ENCODE results near the gene UBE2H. TPM values are rescaled to one million over a fixed set of nuclear protein-coding genes. Genes with fewer than 3 reads are reported as not detected.

Gene UBE2H
- total RNA-seq = 10 to 100 TPM; 49.5 to 90.9 (median 57.1) TPM

- Histone ChIP-seq H3K36me3 (no peaks in the 10 kb centered on the region), H3K4me1 (peaks cover 41% of the 10 kb centered on the region), H3K27ac (peak within 1 kb of the TSS; percentile 97), H3K27me3 (no peaks in the 10 kb centered on the region), H3K9me3 (no peaks in the 10 kb centered on the region), H3K4me3 (peak within 1 kb of the TSS; percentile 96)
- WGBS = 12% methylated on average over 23 of the region's 58 CpGs
- TF ChIP-seq CTCF (IDR thresholded peaks at IDR 0.05) (no peak), EP300 (IDR thresholded peaks at IDR 0.05) (no peak), POLR2AphosphoS5 (IDR thresholded peaks at IDR 0.05) (peak in 2 of 3 donors; percentile 62 to 85), POLR2A (IDR thresholded peaks at IDR 0.05) (peak in 1 of 2 donors; percentile 94)
- DNase-seq (ENCODE audit: low spot score in 2 of 2) = peak; percentile 93 to 94
These were observed at the start of gene UBE2H for GRCh38 chr7:129952653-129953560. Gene UBE2H (minus strand): TSS chr7:129952960. CDS start chr7:129952555, 405 bp downstream.

- no peaks in the 10 kb centered on the region for H3K4me1 ChIP-seq
- H3K27me3 ChIP-seq = no peaks in the 10 kb centered on the region
- no peaks in the 10 kb centered on the region for H3K36me3 ChIP-seq
- TF ChIP-seq POLR2A (IDR thresholded peaks at IDR 0.05) = no peak
- no peak for TF ChIP-seq POLR2AphosphoS5 (IDR thresholded peaks at IDR 0.05)
- TF ChIP-seq CTCF (IDR thresholded peaks at IDR 0.05) = no peak
- TF ChIP-seq EP300 (IDR thresholded peaks at IDR 0.05) = no peak
- DNase-seq (ENCODE audit: low spot score in 2 of 2) = no peak
- H3K4me3 ChIP-seq = no peak overlapping the region
- whole genome bisulfite sequencing = 87% methylated on average over 5 of the region's 5 CpGs
- H3K9me3 ChIP-seq = no peaks in the 10 kb centered on the region
- H3K27ac ChIP-seq = no peak overlapping the region
These were observed 45.7 kb upstream of the UBE2H start for GRCh38 chr7:129998446-129998845.

GRCh38 chr7:129997285-129997684 is 44.5 kb upstream of the UBE2H start:
- Histone ChIP-seq H3K4me3 (no peak overlapping the region), H3K4me1 (no peaks in the 10 kb centered on the region), H3K9me3 (no peaks in the 10 kb centered on the region), H3K36me3 (no peaks in the 10 kb centered on the region), H3K27ac (no peak overlapping the region), H3K27me3 (no peaks in the 10 kb centered on the region)
- 71% methylated on average over 5 of the region's 5 CpGs for WGBS
- TF ChIP-seq CTCF (IDR thresholded peaks at IDR 0.05) (no peak), EP300 (IDR thresholded peaks at IDR 0.05) (no peak), POLR2AphosphoS5 (IDR thresholded peaks at IDR 0.05) (no peak), POLR2A (IDR thresholded peaks at IDR 0.05) (no peak)
- DNase-seq (ENCODE audit: low spot score in 2 of 2) = no peak

GRCh38 chr7:129993275-129993674 is 40.5 kb upstream of the UBE2H start:
- H3K4me3 ChIP-seq = no peak overlapping the region
- no peaks in the 10 kb centered on the region for H3K4me1 ChIP-seq
- H3K36me3 ChIP-seq = no peaks in the 10 kb centered on the region
- WGBS = 43% methylated on average over 8 of the region's 8 CpGs
- TF ChIP-seq POLR2A (IDR thresholded peaks at IDR 0.05) = no peak
- no peak for TF ChIP-seq EP300 (IDR thresholded peaks at IDR 0.05)
- TF ChIP-seq CTCF (IDR thresholded peaks at IDR 0.05) = no peak
- no peak for TF ChIP-seq POLR2AphosphoS5 (IDR thresholded peaks at IDR 0.05)
- no peaks in the 10 kb centered on the region for H3K27me3 ChIP-seq
- no peak overlapping the region for H3K27ac ChIP-seq
- no peaks in the 10 kb centered on the region for H3K9me3 ChIP-seq
- no peak for DNase-seq (ENCODE audit: low spot score in 2 of 2)

GRCh38 chr7:129990403-129991192 is 37.8 kb upstream of the UBE2H start:
- Histone ChIP-seq H3K27ac (no peak overlapping the region), H3K9me3 (no peaks in the 10 kb centered on the region), H3K27me3 (no peaks in the 10 kb centered on the region), H3K4me1 (no peaks in the 10 kb centered on the region), H3K36me3 (no peaks in the 10 kb centered on the region), H3K4me3 (no peak overlapping the region)
- no peak for DNase-seq (ENCODE audit: low spot score in 2 of 2)
- TF ChIP-seq EP300 (IDR thresholded peaks at IDR 0.05) (no peak), POLR2A (IDR thresholded peaks at IDR 0.05) (no peak), CTCF (IDR thresholded peaks at IDR 0.05) (no peak), POLR2AphosphoS5 (IDR thresholded peaks at IDR 0.05) (no peak)
- 84% methylated on average over 8 of the region's 8 CpGs for WGBS
